OCI-M1 (cell line): Measurements from ENCODE around the gene NRGN.

Experiments
- DNase-seq: peaks from one replicate; lab custom pipeline; 2025; lab: John Stamatoyannopoulos, UW

Gene NRGN

DNA sequence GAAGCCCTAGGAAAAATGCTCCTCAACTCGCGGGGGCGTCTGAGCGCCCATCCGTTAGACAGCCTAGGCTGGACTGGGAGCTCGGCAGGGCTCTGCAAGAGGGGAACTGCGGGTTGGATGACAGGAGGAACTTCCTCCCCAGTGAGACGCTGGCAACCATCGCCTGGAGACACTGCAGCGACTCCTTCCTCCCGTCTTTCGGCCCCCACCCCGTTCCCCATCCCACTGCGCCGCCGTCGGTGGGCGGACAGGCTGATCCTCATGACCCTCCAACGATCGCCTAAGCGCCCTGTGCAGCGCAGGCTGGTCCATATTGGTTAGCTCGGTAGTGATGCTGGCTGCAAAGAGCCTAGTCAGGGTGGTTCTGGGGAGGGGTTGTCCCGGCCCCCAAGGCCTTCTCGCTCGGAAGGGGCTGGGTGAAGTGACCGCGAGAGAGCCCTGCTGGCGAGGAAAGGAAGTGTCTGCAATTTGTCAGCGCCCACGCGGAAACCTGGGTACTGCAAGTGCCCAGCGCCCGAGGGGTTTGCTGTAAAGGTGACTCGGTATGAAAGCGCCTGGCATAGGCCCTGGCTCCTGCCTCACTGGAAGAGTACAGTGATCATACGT is 638 bp downstream of the NRGN start:
- peak; percentile 80 for DNase-seq

DNA sequence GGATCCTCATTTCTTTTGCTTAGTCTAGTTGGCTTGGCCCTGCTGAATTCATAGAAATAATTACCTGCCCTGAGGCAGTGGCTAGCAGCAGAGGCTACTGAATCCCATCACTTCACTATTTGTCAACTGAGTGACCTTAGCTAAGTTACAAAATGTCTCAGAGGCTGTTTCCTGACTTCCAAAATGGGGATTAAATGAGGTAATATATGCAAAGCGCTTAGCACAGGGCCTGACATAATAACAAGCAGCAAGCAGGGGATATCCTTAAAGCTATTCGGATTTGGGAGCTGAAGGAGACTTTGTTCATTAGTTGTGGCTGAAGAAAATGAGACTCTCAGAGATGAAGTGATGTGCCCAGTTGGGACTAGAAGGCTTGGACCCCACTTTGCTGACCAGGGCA is 2.8 kb downstream of the NRGN start:
- no peak for DNase-seq

DNA sequence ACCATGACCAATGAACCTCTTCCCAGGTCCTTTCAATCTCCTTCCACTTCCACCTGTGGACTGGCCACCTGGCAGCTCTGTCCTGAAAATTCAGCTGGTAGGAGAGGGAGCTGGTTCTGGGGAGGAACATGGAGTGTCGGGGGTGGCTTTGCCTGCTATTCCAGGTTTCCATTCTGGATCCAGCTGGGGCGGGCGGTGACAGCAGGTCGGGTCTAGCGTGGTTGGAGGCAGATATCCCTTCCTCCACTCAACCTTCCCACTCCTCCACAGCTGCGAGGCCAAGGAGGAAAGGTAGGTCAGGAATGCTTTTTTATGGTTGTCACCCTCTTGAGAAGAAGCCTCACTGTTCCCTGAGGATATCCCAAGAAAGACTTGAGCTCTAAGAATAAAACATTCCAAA is 3.3 kb downstream of the NRGN start:
- DNase-seq: no peak

DNA sequence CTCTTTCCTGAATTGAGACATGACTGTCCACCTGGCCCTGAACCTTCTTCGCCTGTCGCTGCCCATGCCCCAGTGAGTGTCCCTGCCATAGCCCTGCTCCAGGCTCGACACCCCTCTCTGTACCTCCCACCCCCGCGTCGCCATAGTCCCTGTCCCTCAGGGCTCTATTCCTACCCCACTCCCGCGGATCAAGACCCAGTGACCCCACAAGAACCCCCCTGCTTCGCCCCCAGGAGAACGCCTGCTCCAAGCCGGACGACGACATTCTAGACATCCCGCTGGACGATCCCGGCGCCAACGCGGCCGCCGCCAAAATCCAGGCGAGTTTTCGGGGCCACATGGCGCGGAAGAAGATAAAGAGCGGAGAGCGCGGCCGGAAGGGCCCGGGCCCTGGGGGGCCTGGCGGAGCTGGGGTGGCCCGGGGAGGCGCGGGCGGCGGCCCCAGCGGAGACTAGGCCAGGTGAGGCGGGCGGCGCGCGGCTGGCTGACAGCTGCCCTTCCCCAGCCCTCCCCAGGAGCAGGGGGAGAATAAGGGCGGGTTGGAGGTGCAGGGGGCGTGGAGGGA is 5.6 kb downstream of the NRGN start:
- no peak for DNase-seq

DNA sequence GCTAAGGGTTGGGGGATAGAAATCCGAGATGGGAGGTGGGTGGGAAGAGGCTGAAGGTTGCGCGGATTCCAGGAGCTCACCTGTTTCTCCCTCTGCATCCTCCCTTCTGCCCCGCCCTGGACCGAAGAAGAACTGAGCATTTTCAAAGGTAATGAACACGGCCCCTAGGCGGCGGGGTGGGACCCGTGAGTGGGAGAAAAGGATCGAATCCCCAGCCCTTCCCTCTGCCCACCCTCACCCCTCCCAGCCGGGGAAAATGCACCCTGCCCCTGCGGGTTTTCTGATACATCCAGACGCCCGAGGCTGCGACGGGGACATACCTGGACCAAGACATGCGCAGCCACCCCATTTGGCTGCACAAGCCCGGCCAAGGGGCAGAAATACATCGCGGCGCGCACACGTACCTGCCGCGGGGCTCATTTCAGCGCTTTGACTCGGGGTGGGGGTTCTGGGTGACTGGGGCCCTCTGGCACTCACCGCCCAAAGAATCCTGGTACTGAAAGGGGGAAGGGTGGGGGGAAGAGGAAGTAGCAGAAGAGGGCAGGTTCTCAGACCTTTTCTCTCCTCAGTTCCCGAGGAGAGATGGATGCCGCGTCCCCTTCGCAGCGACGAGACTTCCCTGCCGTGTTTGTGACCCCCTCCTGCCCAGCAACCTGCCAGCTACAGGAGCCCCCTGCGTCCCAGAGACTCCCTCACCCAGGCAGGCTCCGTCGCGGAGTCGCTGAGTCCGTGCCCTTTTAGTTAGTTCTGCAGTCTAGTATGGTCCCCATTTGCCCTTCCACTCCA is 6.3 kb downstream of the NRGN start:
- no peak for DNase-seq

DNA sequence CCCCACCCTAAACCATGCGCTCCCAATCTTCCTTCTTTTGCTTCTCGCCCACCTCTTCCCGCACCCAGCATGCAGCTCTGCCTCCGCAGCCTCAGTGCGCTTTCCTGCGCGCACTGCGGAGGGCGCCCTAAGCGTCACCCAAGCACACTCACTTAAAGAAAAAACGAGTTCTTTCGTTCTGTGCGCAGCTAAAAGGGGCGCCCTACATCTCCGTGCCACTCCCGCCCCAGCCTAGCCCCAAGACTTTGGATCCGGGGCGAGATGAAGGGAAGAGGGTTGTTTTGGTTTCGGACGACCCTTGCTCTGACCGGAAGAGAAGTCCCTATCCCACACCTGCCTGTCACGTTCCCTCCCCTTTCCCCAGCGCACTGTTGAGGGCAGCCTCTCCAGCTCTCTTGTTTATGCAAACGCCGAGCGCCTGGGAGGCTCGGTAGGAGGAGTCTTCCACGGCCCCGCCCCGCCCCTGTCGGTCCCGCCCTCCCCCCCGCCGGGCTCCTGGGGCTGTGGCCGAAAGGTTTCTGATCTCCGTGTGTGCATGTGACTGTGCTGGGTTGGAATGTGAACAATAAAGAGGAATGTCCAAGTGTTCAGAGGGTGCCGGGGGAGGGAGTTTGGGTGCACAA is 7.0 kb downstream of the NRGN start:
- DNase-seq: peak; percentile 98

DNA sequence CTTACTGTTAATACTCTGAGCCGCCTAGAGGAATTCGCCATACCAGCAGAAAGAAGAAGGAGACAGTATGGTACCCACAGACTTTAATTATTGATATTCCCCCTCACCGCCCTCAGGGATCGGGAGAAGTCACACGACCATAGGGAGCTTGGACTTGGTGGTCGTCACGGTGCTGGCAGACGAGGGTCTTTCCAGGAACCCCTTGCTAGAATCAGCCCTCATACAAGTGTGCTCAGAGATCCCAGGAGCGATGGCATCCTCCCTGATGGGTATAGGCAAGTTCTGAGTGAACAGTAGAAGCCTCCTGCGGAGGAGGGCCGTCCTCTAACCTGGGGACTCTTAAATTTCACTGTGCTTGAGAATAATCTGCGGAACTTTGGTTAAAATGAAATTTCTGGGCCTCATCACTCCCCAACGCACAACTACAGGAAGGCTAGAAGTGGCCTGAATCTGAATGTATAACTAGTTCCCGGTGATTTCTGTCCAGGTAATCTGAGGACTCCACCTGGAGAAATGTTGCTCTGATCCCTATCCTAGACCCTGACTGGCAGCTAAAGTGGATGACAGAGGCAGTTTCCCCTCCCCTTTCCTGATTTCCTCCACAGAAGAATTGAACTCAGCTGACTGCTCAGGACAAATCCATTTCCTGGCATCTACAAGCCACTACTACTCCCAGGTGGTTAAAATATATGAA is 7.8 kb downstream of the NRGN start:
- DNase-seq: no peak

DNA sequence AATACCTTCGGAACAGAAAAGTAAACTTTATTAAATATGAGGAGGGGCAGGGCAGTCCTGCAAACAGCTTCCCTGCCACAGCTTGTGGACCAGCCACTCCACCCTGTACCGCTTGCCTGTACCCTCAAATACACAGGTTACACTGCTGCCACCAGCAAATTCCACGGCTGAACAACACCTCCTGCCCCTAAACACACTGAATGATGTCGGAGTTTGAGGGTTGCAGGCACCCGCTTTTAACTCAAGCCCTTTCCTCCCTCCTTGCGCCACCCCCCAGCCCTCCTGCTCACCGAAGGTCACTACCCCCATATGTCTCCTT is 8.3 kb downstream of the NRGN start:
- no peak for DNase-seq

DNA sequence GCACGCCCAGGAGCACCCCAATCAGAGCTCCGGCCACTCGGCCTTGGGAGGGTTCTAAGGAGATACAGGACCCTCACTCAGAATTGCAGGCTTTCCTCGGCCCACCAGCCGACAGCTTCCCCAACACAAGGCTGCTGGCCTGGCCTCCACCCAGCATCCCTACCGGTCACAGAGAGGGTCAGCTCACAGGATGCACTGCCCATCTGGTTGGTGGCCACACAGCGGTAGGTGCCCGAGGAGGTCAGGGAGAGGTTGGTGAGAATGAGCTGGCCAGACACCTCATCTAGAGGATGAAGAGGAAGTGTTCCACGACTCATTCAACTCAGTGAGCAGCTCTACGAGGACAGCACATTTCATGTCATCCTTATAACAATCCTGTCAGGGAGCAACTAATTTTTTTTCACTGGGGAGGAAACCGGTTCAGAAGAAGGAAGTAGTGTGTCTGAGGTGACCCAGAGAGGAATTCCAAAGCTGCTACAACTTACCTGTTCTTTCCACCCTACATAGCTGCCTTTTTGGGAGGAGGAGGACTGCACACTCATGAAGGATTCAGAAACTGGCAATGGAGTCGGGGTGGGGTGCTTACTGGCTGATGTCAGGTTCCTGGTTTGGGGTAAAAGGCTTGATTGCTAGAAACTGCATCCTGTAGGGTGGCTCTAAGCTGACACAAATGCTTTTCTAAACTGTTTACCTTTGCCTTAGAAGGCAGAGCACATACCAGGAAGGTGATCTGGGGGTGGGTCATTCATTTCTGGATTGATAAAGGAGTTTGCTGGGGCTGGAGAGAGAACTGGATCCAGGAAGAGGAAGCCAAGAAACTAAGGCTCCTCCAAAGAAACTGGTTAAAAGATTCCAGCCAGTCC is 9.0 kb downstream of the NRGN start:
- peak; percentile 38 for DNase-seq

DNA sequence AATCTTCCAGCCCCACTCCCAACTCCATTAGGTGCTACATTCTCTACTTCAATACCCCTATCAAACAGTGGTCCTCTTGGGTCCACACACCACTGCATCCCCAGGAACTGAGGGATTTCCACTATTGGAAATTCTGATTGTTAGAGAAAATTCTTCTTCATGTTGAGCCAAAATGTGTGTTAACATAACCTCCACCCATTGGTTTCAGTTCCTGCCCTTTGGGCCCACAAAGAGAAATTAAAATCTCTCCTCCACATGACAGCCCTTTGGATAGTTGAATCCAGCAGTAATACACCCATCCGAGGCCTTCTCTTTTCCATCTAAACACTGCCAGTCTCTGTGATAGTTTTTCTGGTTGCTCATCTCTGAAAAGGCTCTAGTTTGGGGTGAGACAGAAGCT is 10.2 kb downstream of the NRGN start:
- no peak for DNase-seq

DNA sequence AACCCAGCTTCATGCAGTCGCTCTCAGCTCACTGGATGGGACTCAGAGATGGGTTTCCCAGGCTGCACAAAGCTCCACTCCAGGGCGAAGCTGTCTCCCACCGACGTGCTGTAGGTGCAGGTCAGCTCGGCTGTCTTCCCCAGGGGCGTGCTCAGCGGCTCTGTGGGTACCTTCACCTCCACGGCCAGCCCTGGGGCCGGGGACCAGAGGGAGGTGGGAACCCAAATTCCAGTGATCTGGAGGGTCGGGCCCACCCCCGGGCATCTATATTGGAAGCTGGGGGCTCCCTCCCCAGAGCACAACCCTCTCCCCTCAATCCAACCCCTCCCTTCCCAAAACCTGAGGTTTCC is 11.6 kb downstream of the NRGN start:
- no peak for DNase-seq

DNA sequence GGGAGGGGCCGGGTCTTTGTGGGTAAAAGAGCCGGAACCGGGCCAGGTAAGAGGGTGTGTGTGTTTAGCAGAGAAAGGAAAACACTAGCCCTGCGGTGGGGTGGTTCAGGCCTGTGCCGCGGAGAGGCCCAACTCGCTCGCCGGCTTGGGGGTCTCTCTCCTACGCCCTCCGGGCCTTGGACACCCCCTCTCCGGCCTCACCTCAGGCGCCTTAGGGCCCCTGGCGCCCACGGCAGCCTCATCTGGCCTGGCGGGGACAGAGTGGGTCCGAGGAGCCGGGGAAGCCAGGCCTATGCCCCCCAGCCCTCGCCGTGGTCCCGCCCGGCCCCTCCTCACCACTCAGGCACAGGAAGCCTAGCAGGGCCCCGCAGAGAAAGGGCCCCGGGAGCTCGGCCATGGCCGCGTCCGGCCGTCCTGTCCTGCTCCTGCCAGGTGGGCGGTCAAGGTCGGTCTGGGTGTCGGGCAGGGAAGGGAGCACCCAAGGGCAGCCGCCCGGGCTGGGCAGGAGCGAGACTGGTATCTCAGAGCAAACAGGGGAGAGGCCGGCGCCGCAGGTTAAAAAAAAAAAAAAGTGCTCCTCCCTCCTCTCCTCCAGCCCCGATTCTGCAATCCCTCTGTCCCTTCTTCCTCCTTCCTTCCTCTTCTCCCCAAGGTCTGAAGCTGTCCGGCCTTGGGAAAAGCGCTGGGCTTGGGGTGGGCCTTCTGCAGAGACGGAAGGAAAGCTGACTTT is 12.2 kb downstream of the NRGN start, which contains the start of gene VSIG2:
Gene VSIG2, minus strand, starts transcription at position 515 of the 730 bp plus-strand sequence. Its CDS starts 118 bp downstream, at position 397.
- DNase-seq: no peak

DNA sequence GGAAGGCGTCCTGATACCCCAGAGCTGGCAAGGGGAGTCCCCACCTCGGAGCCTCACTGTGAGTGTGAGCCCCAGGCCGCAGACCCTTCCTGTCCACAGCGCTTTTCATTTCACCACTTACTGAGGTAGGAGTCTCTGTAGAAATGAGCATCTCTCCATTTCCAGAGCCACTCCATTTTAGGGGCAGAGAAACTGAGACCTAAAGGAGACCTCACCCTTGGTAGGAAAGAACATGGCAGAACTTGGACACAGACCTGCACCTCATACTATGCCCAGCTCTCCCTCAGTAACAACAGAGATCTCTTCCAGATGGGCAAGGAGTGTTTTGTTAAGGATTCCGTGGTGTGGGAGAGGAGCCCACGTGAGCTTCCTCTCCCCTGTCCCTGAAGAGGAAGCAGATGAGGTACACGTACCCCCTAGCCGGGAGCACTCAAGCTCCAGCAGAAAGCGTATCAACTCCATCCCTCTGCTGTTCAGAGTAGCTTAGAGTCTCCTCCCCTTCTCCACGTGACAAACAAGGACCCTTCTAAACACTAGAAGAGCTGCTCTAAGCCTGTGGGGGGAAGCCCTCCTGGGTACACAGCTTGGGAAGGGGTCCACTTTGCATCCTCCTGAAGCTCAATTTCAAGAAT is 12.8 kb downstream of the NRGN start:
- no peak for DNase-seq

DNA sequence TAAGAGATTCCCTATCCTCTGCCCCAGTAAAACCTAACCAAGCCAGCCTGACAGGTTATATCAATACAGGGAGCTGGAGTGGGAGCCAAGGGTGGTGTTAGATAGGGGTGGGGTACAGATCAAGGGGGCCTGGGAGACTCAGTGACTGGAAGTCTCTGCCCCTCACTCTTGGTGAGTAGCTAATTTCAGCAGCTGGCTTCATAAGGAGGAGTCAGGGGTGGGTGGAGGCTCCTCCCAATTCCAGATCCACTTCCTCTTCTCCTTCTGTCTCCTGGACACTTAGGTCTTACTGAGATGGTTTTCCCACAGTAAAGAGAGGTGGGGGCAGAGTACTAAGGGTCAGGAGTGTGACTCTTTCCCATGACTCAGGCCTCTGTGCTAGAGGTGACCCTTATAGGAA is 13.5 kb downstream of the NRGN start:
- peak; percentile 72 for DNase-seq

DNA sequence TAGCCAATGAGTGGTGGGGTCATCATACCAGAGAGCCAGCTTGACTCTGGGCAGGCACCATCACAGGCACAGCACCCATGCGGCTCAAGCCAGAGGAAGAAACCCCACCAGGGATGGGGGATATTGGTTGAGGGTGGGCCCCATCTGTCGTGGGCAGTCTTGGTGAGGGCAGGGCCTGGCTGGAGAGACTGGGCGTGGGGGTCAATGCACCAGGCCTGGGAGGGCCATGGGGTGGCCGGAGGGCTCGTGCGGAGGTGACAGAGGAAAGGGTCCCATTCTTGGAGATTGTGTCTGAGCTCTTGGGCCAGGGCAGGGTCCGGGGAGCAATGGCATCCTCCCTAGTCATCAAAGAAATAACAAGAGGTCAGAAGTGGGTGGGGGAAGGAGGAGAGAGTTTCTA is 13.9 kb downstream of the NRGN start:
- DNase-seq: no peak

DNA sequence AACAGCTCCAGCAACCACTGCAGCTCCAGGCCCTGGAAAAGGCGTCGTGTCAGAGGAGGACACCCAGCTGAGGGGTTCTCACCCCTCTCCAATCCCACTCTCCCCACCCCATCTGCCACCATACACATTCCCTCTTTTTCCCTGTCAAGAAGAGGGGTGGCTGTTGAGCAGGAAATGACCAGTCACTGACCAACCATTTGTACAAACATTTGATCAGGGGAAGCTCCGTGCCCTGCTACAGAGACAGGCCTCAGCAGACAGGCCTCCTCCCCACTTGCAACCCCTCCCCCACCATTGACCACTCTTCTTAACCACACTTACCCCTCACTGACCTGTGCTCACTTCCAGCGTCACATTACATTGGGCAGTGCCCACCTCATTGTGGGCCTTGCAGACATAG is 14.6 kb downstream of the NRGN start:
- no peak for DNase-seq

DNA sequence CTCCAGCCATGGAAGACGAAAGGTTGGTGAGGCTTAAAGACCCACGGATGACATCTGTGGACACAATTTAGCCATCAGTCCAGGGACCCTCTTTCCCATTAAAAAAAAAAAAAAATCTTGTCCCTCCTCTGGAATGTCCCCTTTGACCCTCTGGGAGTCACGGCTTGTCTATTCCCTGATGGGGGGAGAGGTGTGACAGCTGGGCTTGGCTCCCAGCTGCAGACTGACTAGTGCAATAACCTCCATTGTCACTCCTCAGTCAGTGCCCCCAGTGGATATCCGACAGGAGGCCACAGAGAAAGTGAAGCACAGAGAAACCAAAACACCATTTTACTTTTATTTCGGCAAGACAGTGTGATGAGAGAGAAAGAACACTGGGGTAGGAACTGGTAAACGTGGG is 15.0 kb downstream of the NRGN start:
- DNase-seq: no peak

DNA sequence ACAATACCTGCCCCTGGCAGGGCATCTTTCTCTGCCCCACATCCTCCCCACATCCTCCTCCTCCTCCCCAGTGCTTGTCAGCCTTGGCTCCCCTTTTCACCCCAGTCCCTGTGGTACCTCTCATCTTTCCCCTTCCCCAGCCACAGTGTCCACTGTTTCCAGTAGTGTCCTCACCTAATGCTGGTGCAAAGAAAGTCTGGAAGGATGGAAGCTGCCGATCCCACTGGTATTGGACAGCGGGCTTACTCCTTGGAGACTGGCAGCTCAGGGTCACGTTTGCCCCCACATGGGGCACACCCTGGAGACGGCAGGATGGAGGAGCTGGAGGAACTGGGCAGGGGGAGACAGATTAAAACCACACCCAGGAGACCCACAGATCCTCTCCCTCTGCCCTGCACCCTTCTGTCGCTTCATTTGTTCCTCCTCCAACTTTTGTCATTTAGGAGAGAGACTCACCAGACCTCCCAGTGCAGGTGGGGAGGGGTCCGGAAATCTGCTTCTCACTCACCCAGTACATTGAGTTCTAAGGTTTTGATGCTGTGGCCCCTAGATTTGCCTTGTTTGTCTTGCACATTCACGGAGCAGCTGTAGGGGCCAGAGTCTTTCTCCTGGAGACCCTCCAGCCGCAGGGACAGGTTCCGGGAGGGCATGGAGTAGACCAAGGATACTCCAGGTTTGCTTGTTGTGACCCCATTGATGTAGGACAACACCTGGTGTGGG is 16.5 kb downstream of the NRGN start:
- no peak for DNase-seq

DNA sequence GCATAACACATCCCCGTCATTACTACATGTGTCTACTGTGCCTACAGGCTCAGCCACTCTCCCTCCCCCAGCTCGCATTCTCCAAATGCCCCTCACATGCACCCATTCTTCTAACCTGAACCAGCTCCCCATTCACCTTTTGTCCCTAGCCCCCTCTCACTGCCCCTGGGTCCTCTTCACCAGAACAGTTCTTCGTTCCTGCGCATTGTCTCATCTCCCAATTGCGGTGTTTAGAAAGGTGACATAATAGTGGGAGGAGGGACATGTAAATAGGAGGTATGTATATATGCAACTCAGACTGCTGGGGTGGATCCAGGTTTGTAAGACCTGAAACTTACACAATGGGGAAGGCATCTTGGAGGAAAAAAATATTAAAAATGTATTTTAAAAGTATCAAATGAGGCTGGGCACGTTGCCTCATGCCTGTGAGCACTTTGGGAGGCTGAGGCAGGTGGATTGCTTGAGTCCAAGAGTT is 17.0 kb downstream of the NRGN start:
- DNase-seq: no peak

DNA sequence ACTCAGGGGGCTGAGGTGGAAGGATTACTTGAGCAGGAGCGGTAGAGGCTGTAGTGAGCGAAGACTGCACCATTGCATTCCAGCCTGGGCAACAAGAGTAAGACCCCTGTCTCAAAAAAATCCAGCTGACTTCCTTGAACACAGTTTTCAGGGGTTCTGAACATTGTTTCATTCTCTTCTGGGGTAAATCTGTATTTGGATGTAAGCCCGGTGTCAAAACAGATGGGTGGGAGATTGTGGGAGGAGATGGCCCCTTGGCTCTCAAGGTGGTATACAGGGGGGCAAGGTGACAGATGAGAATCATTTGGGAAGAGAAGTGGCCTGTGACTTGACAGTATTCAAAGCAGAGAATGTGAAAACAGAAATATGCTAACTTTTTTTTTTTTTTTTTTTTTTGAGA is 17.6 kb downstream of the NRGN start:
- DNase-seq: no peak
